Suprapubic skin (tissue), 3 donors: ENCODE results near the gene PRR13.

Experiments used
- EP300 ChIP-seq: sonication (generic); formaldehyde crosslinking; IDR thresholded peaks from one replicate; pipeline ENCODE4 v1.6.1; 2017; ENCODE audit warnings: antibody characterized with exemption
- POLR2A ChIP-seq, 2 donors: fragments of 450-650 bp; IDR thresholded peaks; one replicate each; pipeline ENCODE4 v1.6.1; 2017; ENCODE audit warnings: antibody characterized with exemption in 2 of 2, mild to moderate bottlenecking in 2 of 2, moderate library complexity in 2 of 2
- TF ChIP-seq, protein P1 (sequence below), 2 donors: fragments of 200-600 bp in 1 of 2; fragments of 450-650 bp in 1 of 2; sonication (generic) in 1 of 2; IDR thresholded peaks; one replicate each; pipeline ENCODE4 v1.5.1; 2016 to 2019; ENCODE audit warnings: antibody characterized with exemption in 2 of 2, mild to moderate bottlenecking in 1 of 2, moderate library complexity in 1 of 2

DNA sequence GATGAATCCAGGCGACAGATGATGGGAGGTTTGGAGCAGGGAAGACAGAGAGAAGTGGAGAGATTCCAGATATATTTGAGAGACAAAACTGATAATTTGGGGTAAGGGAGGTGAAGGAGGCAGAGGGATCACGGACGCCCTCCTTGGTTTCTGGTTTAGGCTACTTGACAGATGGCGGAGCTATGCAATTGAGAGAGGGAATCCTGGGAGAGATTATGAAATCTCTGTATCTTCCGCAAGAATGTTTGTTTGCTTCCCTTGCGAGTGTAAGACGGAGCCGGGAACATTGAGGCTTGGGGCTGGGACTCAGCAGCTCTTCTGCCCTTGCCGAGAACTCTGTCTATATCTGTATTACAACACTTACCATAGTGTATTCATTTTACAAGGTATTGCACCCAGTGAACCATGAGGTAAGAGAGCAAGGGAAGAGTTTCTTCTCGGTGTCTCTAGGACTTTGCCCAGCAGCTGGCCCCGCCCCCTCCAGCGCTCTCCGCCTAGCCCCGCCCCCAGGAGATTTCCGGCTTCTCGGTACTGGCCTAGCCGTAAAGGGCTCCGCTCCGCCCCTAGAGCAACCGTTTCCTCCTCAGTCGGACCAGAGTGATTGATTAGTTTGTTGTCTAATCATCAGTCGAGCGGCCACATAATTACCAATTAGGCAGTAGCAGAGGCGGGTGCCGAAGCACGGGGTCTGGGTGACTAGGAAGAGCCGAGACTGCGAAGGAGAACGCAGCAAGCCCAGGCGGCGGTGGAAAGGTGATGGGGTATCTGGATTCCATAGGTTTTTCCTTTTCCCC lies at the start of gene PRR13:
- TF ChIP-seq POLR2A (IDR thresholded peaks at IDR 0.05): peak; percentile 91 to 95
- TF ChIP-seq, protein P1, sequence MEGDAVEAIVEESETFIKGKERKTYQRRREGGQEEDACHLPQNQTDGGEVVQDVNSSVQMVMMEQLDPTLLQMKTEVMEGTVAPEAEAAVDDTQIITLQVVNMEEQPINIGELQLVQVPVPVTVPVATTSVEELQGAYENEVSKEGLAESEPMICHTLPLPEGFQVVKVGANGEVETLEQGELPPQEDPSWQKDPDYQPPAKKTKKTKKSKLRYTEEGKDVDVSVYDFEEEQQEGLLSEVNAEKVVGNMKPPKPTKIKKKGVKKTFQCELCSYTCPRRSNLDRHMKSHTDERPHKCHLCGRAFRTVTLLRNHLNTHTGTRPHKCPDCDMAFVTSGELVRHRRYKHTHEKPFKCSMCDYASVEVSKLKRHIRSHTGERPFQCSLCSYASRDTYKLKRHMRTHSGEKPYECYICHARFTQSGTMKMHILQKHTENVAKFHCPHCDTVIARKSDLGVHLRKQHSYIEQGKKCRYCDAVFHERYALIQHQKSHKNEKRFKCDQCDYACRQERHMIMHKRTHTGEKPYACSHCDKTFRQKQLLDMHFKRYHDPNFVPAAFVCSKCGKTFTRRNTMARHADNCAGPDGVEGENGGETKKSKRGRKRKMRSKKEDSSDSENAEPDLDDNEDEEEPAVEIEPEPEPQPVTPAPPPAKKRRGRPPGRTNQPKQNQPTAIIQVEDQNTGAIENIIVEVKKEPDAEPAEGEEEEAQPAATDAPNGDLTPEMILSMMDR (IDR thresholded peaks at IDR 0.05): no peak
- TF ChIP-seq EP300: no peak
